ENCODE data around the gene DQX1.

Gene DQX1

GRCh38 chr2:74481961-74482800 is 43.9 kb downstream of the DQX1 start:
- DNase-seq (ENCODE audit: low read depth), result peak; percentile 39
- H3K4me3 ChIP-seq (ENCODE audit: low read length), result peak overlapping the region; percentile 97
- TF ChIP-seq CTCF (IDR thresholded peaks at IDR 0.05; ENCODE audit: insufficient read depth, low read depth, low read length, missing control alignments), result no peak

DNA sequence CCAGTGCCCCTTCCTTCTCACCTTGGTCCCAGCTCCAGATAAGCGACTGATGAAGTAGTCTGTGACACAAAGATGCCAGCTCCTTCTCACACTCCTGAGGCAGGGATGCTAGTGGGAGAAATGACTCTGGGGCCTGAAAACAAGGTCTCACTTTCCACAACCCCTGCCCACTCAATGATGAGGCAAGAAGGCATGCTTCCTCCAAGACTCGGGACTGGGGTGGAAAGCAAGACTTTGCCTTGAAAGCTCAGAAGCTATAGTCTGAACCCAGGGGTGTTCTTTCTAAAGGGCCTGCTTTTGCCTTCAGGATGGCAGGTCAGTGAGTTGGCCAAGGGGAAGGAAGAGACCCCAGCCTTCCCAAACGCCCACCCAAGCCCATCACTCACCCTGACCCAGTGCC is 44.6 kb downstream of the DQX1 start:
- DNase-seq (ENCODE audit: low read depth), result no peak
- TF ChIP-seq CTCF (IDR thresholded peaks at IDR 0.05; ENCODE audit: insufficient read depth, low read depth, low read length, missing control alignments), result no peak
- H3K4me3 ChIP-seq (ENCODE audit: low read length), result peak overlapping the region; percentile 97

DNA sequence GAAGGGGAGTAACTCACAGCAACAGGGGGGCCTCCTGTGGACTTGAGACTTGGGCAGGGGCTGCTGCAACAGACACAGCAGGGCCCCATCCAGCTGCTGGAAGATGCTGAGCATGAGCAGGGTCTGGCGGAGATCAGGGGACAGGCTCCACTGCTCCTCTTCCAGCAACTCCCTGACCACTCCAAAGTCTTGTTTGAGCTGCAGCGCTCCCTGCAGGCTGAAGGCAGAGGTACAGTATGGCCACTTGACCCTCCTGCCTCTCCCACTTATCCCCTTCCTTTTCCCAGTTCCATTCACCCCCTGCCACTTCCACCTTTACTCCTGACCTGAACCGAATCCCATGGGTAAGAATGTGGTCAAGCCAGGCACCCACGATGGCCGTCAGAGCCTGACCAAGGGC is 51.1 kb downstream of the DQX1 start:
- no peak overlapping the region for H3K4me3 ChIP-seq (ENCODE audit: low read length)
- peak; percentile 35 for TF ChIP-seq CTCF (IDR thresholded peaks at IDR 0.05; ENCODE audit: insufficient read depth, low read depth, low read length, missing control alignments)
- no peak for DNase-seq (ENCODE audit: low read depth)

DNA sequence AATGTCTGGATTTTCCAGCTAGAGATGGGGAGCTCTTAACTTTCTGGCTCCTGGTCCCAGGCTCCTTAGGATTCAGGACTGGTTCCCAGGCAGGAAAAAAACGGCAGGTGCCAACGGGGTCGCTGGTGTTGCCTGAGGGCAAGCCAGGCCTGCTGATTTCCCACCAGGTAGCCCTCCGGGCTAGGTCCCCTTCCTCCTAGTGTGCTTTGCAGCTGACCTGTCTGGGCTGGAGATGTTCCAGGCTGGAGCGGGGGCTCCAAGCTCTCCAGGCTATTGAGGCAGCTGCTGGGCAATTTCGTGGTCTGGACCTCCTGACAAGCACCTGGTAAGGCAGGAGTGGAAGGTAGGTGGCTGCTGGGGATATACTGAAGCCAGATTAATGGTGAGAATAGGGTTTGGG is 51.5 kb downstream of the DQX1 start:
- H3K4me3 ChIP-seq (ENCODE audit: low read length), result no peak overlapping the region
- no peak for DNase-seq (ENCODE audit: low read depth)
- no peak for TF ChIP-seq CTCF (IDR thresholded peaks at IDR 0.05; ENCODE audit: insufficient read depth, low read depth, low read length, missing control alignments)

GRCh38 chr2:74472945-74473258 is 53.1 kb downstream of the DQX1 start:
- H3K4me3 ChIP-seq (ENCODE audit: low read length), result peak overlapping the region; percentile 75
- TF ChIP-seq CTCF (IDR thresholded peaks at IDR 0.05; ENCODE audit: insufficient read depth, low read depth, low read length, missing control alignments), result no peak
- DNase-seq (ENCODE audit: low read depth), result no peak

GRCh38 chr2:74472086-74472944 is 53.7 kb downstream of the DQX1 start, which contains the start of gene MRPL53:
TSS of gene MRPL53 (minus strand) at chr2:74472680. CDS start at chr2:74472660, 20 bp downstream.
- DNase-seq (ENCODE audit: low read depth), result peak; percentile 95
- TF ChIP-seq CTCF (IDR thresholded peaks at IDR 0.05; ENCODE audit: insufficient read depth, low read depth, low read length, missing control alignments), result no peak
- peak within 1 kb of the TSS; percentile 75 for H3K4me3 ChIP-seq (ENCODE audit: low read length)

Measured in epithelial cell of esophagus (primary cell).